Hepatic stellate cell (primary cell): ENCODE data around the gene SGPP1.
"Not testable (repeated sequence)": the region's sequence is repeated elsewhere in the genome, so short reads cannot be mapped to it uniquely, and the experiment has no call there.

Experiments
- DNase-seq: peaks from one replicate; pipeline ENCODE4 v3.0.0; 2011; ENCODE audit warnings: low spot score

Gene SGPP1

GRCh38 chr14:63638493-63638892, 89.4 kb downstream of the SGPP1 start:
- no peak for DNase-seq

GRCh38 chr14:63636094-63636635, 91.7 kb downstream of the SGPP1 start:
- DNase-seq: not testable (repeated sequence)
